Activated T-helper 17 cell treated with anti-CD3 and anti-CD28 coated beads, Interleukin-2, amount 50 U/mL, for 72 hours (primary cell): Measurements from ENCODE around the gene ARL14EP. TPM values are rescaled to one million over a fixed set of nuclear protein-coding genes. Genes with fewer than 3 reads are reported as not detected.

Experiments used
- ATAC-seq: fragments of 150-1000 bp; cut with Tn5 transposase; replicated peaks from 2 replicates; pipeline ENCODE4 v1.10.0; 2021; ENCODE audit warnings: mild to moderate bottlenecking, moderate library complexity
- H3K27ac Mint-ChIP-seq: one replicate; pipeline ENCODE4 v1.8.0; 2022; ENCODE audit warnings: mixed read lengths
- H3K27me3 Mint-ChIP-seq: one replicate; pipeline ENCODE4 v1.8.0; 2022; ENCODE audit warnings: mixed read lengths
- H3K36me3 Mint-ChIP-seq: one replicate; pipeline ENCODE4 v1.8.0; 2022; ENCODE audit warnings: low read depth, mild to moderate bottlenecking, mixed read lengths
- H3K4me1 Mint-ChIP-seq: one replicate; pipeline ENCODE4 v1.8.0; 2022; ENCODE audit warnings: mixed read lengths
- H3K4me3 Mint-ChIP-seq: one replicate; pipeline ENCODE4 v1.8.0; 2022; ENCODE audit warnings: mild to moderate bottlenecking, mixed read lengths
- H3K9me3 Mint-ChIP-seq: one replicate; pipeline ENCODE4 v1.8.0; 2022; ENCODE audit warnings: mixed read lengths
- total RNA-seq, 2 donors: library from RNA; stranded (reverse); gene quantifications; one replicate each; pipeline ENCODE4 v1.2.3, GENCODE V29; 2022

Gene ARL14EP
- total RNA-seq, 2 donors from 2014 or later, result 22.8 to 25.3 TPM

- ATAC-seq, result no peak
- Mint-ChIP-seq H3K4me1 (no peaks in the 10 kb centered on the region), H3K27ac (no peak overlapping the region), H3K4me3 (no peak overlapping the region), H3K36me3 (no peaks in the 10 kb centered on the region), H3K9me3 (no peaks in the 10 kb centered on the region), H3K27me3 (peaks cover 12% of the 10 kb centered on the region)
These were observed 25.1 kb downstream of the ARL14EP start for GRCh38 chr11:30348035-30348434.

GRCh38 chr11:30349885-30350284 is 27.0 kb downstream of the ARL14EP start:
- no peak for ATAC-seq
- Mint-ChIP-seq H3K36me3 (no peaks in the 10 kb centered on the region), H3K9me3 (no peaks in the 10 kb centered on the region), H3K27me3 (peaks cover 12% of the 10 kb centered on the region), H3K27ac (no peak overlapping the region), H3K4me1 (no peaks in the 10 kb centered on the region), H3K4me3 (no peak overlapping the region)

GRCh38 chr11:30350384-30350783 is 27.5 kb downstream of the ARL14EP start:
- H3K9me3 Mint-ChIP-seq, result no peaks in the 10 kb centered on the region
- H3K4me3 Mint-ChIP-seq, result no peak overlapping the region
- no peaks in the 10 kb centered on the region for H3K4me1 Mint-ChIP-seq
- no peak overlapping the region for H3K27ac Mint-ChIP-seq
- peaks cover 12% of the 10 kb centered on the region for H3K27me3 Mint-ChIP-seq
- no peak for ATAC-seq
- H3K36me3 Mint-ChIP-seq, result no peaks in the 10 kb centered on the region

- Mint-ChIP-seq H3K27me3 (peaks cover 12% of the 10 kb centered on the region), H3K4me1 (no peaks in the 10 kb centered on the region), H3K4me3 (no peak overlapping the region), H3K9me3 (no peaks in the 10 kb centered on the region), H3K36me3 (no peaks in the 10 kb centered on the region), H3K27ac (no peak overlapping the region)
- ATAC-seq, result no peak
These were observed 28.2 kb downstream of the ARL14EP start for GRCh38 chr11:30351061-30351460.

- no peaks in the 10 kb centered on the region for H3K9me3 Mint-ChIP-seq
- ATAC-seq, result no peak
These were observed 33.5 kb downstream of the ARL14EP start for GRCh38 chr11:30356391-30356790.

GRCh38 chr11:30357872-30358271 is 35.0 kb downstream of the ARL14EP start:
- ATAC-seq, result no peak
- Mint-ChIP-seq H3K36me3 (no peaks in the 10 kb centered on the region), H3K4me1 (no peaks in the 10 kb centered on the region), H3K4me3 (no peak overlapping the region), H3K27ac (no peak overlapping the region), H3K9me3 (no peaks in the 10 kb centered on the region), H3K27me3 (peaks cover 11% of the 10 kb centered on the region)

More at GRCh38 chr11:30356391-30356790, 33.5 kb downstream of the ARL14EP start:
- H3K4me1 Mint-ChIP-seq, result no peaks in the 10 kb centered on the region
- no peak overlapping the region for H3K4me3 Mint-ChIP-seq
- peaks cover 14% of the 10 kb centered on the region for H3K27me3 Mint-ChIP-seq
- H3K27ac Mint-ChIP-seq, result no peak overlapping the region
- H3K36me3 Mint-ChIP-seq, result no peaks in the 10 kb centered on the region

GRCh38 chr11:30358536-30358935 is 35.6 kb downstream of the ARL14EP start:
- no peaks in the 10 kb centered on the region for H3K36me3 Mint-ChIP-seq
- H3K27me3 Mint-ChIP-seq, result peaks cover 11% of the 10 kb centered on the region
- ATAC-seq, result no peak
- no peaks in the 10 kb centered on the region for H3K9me3 Mint-ChIP-seq
- H3K4me1 Mint-ChIP-seq, result no peaks in the 10 kb centered on the region
- H3K27ac Mint-ChIP-seq, result no peak overlapping the region
- H3K4me3 Mint-ChIP-seq, result no peak overlapping the region

- no peak for ATAC-seq
- H3K4me3 Mint-ChIP-seq, result no peak overlapping the region
These were observed 37.8 kb downstream of the ARL14EP start for GRCh38 chr11:30360741-30361140.

GRCh38 chr11:30364139-30364836 is 41.4 kb downstream of the ARL14EP start:
- H3K4me1 Mint-ChIP-seq, result no peaks in the 10 kb centered on the region
- no peaks in the 10 kb centered on the region for H3K36me3 Mint-ChIP-seq
- no peak for ATAC-seq
- H3K27ac Mint-ChIP-seq, result no peak overlapping the region
- H3K9me3 Mint-ChIP-seq, result no peaks in the 10 kb centered on the region
- peaks cover 5% of the 10 kb centered on the region for H3K27me3 Mint-ChIP-seq
- H3K4me3 Mint-ChIP-seq, result no peak overlapping the region

More at GRCh38 chr11:30360741-30361140, 37.8 kb downstream of the ARL14EP start:
- Mint-ChIP-seq H3K4me1 (no peaks in the 10 kb centered on the region), H3K36me3 (no peaks in the 10 kb centered on the region), H3K9me3 (no peaks in the 10 kb centered on the region), H3K27ac (no peak overlapping the region), H3K27me3 (peaks cover 11% of the 10 kb centered on the region)

- ATAC-seq, result no peak
- H3K9me3 Mint-ChIP-seq, result no peaks in the 10 kb centered on the region
- no peaks in the 10 kb centered on the region for H3K36me3 Mint-ChIP-seq
- no peak overlapping the region for H3K27ac Mint-ChIP-seq
- H3K4me1 Mint-ChIP-seq, result no peaks in the 10 kb centered on the region
- H3K27me3 Mint-ChIP-seq, result peaks cover 9% of the 10 kb centered on the region
- no peak overlapping the region for H3K4me3 Mint-ChIP-seq
These were observed 42.1 kb downstream of the ARL14EP start for GRCh38 chr11:30364837-30365482.

- Mint-ChIP-seq H3K9me3 (no peaks in the 10 kb centered on the region), H3K27me3 (peaks cover 9% of the 10 kb centered on the region)
These were observed 43.1 kb downstream of the ARL14EP start for GRCh38 chr11:30365793-30366517.

GRCh38 chr11:30368394-30368793 is 45.5 kb downstream of the ARL14EP start:
- Mint-ChIP-seq H3K27ac (no peak overlapping the region), H3K4me1 (no peaks in the 10 kb centered on the region), H3K9me3 (no peaks in the 10 kb centered on the region), H3K36me3 (no peaks in the 10 kb centered on the region), H3K4me3 (no peak overlapping the region), H3K27me3 (peaks cover 5% of the 10 kb centered on the region)
- ATAC-seq, result no peak

More at GRCh38 chr11:30365793-30366517, 43.1 kb downstream of the ARL14EP start:
- no peak overlapping the region for H3K27ac Mint-ChIP-seq
- H3K36me3 Mint-ChIP-seq, result no peaks in the 10 kb centered on the region
- no peaks in the 10 kb centered on the region for H3K4me1 Mint-ChIP-seq
- H3K4me3 Mint-ChIP-seq, result no peak overlapping the region
- no peak for ATAC-seq

GRCh38 chr11:30370164-30370563 is 47.3 kb downstream of the ARL14EP start:
- Mint-ChIP-seq H3K4me1 (no peaks in the 10 kb centered on the region), H3K4me3 (no peak overlapping the region), H3K27me3 (peaks cover 5% of the 10 kb centered on the region), H3K9me3 (no peaks in the 10 kb centered on the region), H3K36me3 (no peaks in the 10 kb centered on the region), H3K27ac (no peak overlapping the region)
- no peak for ATAC-seq

- H3K4me3 Mint-ChIP-seq, result no peak overlapping the region
- ATAC-seq, result no peak
- H3K27me3 Mint-ChIP-seq, result peaks cover 4% of the 10 kb centered on the region
- H3K36me3 Mint-ChIP-seq, result no peaks in the 10 kb centered on the region
- no peaks in the 10 kb centered on the region for H3K9me3 Mint-ChIP-seq
- no peak overlapping the region for H3K27ac Mint-ChIP-seq
- no peaks in the 10 kb centered on the region for H3K4me1 Mint-ChIP-seq
These were observed 54.4 kb downstream of the ARL14EP start for GRCh38 chr11:30377347-30377746.

- no peaks in the 10 kb centered on the region for H3K9me3 Mint-ChIP-seq
- no peak overlapping the region for H3K4me3 Mint-ChIP-seq
- H3K36me3 Mint-ChIP-seq, result no peaks in the 10 kb centered on the region
- ATAC-seq, result no peak
- no peaks in the 10 kb centered on the region for H3K4me1 Mint-ChIP-seq
- H3K27ac Mint-ChIP-seq, result no peak overlapping the region
- H3K27me3 Mint-ChIP-seq, result peaks cover 10% of the 10 kb centered on the region
These were observed 57.9 kb downstream of the ARL14EP start for GRCh38 chr11:30380846-30381245.
